ENCODE data around the gene SPRR4. TPM values are rescaled to one million over a fixed set of nuclear protein-coding genes. Genes with fewer than 3 reads are reported as not detected.

SPRR4 gene, protein sequence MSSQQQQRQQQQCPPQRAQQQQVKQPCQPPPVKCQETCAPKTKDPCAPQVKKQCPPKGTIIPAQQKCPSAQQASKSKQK
- not detected for total RNA-seq (ENCODE audit: insufficient read depth, low replicate concordance)

- no peak for DNase-seq (ENCODE audit: low spot score)
Observed at GRCh38 chr1:152970495-152970894, at the start of gene SPRR4. TSS of gene SPRR4 (plus strand) at chr1:152970648. CDS start at chr1:152971891, 1,243 bp downstream.

GRCh38 chr1:152924191-152924590, 46.3 kb upstream of the SPRR4 start:
- DNase-seq (ENCODE audit: low spot score): no peak

GRCh38 chr1:152926091-152926490, 44.4 kb upstream of the SPRR4 start:
- DNase-seq (ENCODE audit: low spot score): no peak

- no peak for DNase-seq (ENCODE audit: low spot score)
Observed at GRCh38 chr1:152928671-152929070, 41.8 kb upstream of the SPRR4 start.

DNA sequence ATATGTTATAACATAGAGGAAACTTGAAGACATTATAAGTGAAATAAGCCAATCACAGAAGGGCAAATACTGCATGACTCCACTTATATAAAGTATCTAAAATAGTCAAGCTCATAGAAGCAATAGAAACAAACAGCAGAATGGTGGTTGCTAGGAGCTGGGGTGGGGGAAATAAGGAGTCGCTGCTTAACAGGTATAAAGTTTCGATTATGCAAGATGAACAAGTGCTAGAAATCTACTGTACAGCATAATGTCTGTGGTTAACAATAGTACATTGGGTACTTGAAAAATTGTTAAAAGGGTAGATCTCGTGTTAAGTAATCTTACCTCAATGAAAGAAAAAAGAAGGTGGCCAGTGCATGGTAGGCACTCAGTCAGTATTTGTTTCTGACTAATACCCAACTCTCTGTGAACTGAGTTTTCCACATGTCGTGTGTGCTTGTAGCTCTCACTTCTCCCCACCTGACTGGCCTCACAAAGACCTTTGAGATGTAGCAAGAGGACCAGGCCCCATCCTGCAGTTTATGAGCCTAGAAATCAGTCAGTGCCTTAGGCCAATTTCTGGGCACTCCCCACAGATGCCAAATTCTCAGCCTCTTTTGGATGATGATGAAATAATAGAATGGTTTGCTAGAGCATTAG, 38.2 kb upstream of the SPRR4 start:
- no peak for DNase-seq (ENCODE audit: low spot score)

- DNase-seq (ENCODE audit: low spot score): no peak
Observed at GRCh38 chr1:152933196-152933595, 37.3 kb upstream of the SPRR4 start.

GRCh38 chr1:152940614-152941013, 29.8 kb upstream of the SPRR4 start:
- DNase-seq (ENCODE audit: low spot score): no peak

GRCh38 chr1:152941037-152941711, 29.3 kb upstream of the SPRR4 start:
- no peak for DNase-seq (ENCODE audit: low spot score)

DNA sequence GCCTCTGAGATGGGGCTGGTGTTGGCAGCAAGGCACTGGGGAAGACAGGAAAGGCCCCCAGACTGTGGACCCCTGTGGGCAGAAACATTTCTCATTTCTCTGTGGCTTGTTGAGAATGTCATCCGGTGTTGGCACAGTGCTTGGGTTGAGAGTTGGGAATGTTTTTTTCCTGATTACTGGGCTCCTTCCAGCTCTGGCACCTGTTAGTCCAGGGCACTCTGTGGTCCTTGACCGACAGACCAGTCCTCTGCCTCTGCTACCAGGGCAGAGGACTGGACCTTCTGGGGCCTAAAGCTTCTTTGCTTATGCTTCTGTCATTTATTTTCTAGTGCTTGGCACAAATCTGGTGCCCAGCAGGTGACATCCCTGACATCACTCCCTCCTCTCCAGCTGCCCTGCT, 28.3 kb upstream of the SPRR4 start:
- DNase-seq (ENCODE audit: low spot score): no peak

DNA sequence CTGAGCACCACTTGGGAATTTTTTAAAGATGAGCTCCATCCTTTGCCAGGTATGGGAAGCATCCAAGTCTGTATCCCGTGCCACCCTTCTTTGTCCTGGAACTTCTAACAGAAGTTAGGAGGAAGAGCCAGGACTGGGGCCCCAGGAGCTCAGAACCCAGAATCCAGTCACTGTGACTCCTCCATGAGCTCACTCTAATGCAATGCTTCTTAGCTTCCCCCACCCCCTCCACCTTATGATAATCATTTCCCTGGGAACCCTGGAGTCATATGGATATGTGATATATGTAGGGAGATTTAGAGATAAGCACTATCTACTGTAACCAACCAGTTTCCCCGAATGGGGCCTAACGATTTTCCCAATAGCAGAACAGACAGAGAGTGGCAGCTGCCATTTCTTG, 24.2 kb upstream of the SPRR4 start:
- DNase-seq (ENCODE audit: low spot score): no peak

DNA sequence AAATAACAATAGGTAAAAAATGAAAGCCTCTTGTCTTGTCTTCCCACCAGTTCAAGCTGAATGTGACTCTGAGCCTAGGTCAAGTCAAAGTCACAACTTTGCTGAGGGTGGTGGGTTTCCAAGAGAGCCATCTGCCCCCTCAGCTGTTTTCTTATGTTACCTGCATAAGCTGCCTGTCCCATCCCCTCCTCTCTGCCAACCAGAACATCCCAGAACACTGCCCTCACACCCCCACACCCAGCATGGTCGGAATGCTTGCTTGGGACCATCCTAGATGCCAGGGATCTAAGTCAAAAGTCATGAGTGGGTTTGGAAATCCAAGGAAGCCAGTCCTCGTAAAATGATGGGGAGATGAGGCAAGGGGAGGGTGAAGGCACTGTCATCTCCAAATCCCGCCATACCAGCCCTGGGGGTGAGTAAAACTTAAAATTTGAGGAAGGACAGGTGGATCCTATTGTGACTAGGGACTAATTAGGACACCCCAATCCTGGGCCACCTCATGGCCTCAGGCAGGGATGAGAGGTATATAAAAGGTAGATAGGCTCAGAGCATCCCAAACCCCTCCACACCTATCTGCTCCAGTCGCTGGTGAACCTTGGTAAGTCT, 23.7 kb upstream of the SPRR4 start, which contains the start of gene SPRR5:
Gene SPRR5 (plus strand): TSS at position 556 of the 606 bp plus-strand sequence. CDS start 1,349 bp downstream, outside the sequence.
- no peak for DNase-seq (ENCODE audit: low spot score)

DNA sequence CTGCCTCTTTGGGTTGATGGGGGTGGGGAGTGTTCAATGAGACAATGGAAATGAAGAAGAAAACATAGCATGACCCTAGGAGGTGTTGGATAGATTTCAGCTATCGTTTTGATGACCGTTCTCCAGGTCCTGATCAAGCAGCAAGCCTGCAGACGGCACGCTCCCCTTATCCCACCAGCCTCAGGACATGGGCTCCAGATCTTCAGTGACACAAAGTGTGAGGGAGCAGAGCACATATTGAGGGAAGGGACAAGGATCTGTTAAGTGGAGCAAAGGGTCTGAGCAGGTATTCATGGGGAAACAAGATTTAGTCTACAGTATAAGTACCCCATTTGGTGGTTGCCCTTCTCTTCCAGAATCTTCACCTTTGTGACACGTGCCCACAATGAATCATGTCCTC, 18.7 kb upstream of the SPRR4 start:
- DNase-seq (ENCODE audit: low spot score): no peak

DNA sequence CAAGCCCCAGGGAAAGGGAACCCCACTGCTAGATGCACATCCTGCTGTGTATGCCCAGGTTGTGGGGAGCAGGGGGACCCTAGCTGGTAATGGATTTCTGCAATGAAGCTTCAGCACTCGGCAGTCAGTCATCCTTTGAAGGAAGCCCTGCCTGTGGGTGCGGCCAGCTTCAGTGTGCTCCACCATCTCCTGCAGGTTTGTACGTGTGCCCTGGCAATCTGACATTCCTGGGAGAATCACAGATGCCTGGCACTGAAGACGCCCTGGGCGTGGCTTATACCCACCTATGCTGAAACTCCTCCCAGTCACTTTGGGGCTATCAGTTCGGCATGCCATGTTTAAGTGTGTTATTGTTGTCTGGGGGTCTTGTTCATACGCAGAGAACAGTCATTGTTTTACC, 16.7 kb upstream of the SPRR4 start:
- no peak for DNase-seq (ENCODE audit: low spot score)

DNA sequence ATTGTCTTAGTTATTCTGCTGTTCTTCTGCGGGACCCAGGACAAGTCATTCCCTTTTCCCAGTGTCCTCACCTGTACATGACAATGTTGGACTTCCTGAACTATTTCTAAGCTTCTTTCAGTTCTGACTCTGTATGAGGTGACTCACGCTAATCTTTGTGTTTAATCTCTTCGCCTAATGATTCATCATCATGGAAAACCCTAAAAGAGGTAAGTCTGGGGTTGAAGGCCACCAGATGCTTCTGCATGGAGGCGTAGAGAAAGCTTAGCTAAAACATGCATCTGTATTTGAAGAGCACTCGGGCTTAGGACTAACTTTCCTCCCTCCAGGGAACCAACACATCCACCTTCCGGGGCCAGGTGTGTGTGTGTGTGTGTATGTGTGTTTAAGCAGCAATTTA, 16.0 kb upstream of the SPRR4 start:
- no peak for DNase-seq (ENCODE audit: low spot score)

DNA sequence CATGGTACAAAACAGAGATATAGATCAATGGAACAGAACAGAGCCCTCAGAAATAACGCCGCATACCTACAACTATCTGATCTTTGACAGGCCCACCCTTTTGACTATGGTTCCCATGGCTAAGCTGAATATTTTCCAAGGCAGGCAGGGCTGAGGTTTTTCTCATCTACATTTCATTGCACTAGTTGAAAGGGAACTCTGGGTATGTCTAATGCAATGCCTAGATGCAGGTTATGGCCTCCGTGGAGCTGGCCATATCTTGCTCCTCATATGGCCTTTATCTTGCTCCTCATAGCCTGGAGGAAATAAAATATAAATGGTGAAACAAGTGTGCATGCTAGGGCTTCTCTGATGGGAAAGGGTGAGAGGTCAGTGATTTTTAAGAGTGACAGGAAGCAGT, 12.9 kb upstream of the SPRR4 start:
- DNase-seq (ENCODE audit: low spot score): no peak

- no peak for DNase-seq (ENCODE audit: low spot score)
Observed at GRCh38 chr1:152959273-152959672, 11.2 kb upstream of the SPRR4 start.

- DNase-seq (ENCODE audit: low spot score): no peak
Observed at GRCh38 chr1:152959801-152960451, 10.5 kb upstream of the SPRR4 start.

DNA sequence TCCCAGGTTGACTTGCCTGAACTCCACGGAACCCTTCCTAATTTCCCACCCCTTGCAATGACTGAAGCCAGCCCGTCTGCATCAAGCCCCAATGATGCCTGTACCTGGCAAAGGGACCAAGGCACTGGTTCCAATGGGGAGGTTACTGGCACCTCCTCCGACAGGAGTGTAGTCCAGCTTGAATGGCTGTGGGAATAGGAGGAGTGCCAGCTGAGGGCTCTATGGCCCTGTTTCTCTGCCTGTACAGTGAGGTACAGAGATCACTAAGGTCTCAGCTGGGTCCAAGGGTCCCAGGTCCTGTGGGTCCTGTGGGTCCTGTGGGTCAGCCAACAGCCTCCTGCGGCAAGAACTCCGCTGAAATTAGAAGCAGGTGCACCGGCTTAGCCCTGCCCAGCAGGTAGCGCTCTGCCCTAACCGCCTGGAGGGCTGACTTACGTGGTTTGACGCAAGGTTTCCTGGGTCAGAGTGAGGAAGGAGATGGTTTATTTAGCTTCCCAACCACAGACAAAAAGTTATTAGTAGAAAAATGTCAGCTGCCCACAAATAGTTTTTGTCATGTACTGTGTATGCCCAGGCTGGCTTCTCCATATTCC, 9.9 kb upstream of the SPRR4 start:
- no peak for DNase-seq (ENCODE audit: low spot score)

DNA sequence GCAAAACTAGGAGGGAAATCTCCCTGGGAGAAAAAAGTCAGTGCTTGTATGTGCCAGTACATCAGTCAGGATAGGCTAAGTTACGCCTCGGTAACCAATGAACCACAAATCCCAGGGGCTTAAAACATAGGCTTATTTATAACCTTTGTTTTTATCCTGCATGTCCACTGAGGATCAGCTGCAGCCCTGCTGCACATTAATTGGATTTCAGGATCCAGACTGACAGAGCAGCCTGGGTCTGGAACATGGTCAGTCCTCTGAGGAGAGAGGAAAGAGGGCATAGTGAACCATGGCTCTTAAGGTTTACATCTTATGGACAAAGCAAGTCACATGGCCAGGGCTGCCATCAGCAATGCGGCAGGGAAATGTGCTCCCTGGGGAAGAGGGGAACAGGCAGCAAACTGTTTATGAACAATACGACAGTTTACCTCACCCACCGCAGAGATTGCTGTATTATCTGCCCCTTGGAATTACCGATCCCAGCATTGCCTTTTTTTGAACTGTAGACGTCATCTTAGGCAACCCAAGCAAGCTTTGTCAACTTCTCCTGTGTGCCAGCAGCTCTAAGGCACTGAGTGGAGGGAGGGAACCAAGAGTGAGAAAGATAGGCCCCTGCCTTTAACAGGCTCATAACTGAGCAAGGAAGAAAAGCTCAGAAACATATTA, 9.1 kb upstream of the SPRR4 start:
- DNase-seq (ENCODE audit: low spot score): no peak

DNA sequence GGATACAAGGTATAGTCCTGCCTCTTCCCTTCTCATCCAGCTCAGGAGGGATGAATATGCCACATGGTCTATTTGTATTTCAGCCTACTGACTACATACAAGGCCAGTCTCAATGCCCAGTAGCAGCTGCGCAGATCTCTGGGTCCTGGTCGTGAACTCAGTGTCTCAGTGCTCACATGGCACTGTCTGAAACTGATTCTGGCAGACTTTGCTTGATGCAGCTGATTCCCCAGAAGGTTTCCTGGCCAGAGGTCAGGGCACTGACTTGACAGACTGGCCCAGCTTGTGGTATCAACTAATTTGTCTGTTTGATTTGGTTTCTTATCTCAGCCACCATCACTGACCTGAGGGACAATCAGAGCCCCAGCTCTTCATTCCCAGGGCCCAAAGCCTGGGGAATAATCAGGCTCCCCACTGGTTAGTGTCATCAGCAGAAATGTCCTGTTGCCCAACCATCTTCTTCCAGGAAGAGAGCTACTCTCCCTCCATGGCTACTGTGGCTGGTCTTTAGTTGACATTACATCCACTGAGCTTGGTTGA, 7.5 kb upstream of the SPRR4 start:
- no peak for DNase-seq (ENCODE audit: low spot score)

DNA sequence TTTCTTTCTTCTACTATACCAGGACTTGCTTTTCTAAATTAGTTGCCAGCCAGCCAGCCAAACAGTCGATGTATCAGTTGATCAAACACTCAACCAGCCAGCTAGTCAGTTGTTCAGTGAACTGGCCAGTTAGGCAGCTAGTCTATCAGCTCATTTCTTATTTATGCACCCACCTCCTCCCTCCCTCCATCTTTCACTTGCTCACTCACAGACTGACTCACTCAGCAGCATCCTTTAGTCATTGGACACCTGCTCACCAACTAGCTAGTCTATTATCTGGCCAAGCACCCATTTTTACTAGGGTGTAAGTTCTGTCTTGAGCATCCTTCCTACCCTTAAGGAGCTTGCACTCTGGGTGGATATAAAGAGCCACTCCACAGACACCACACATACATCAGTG, 5.9 kb upstream of the SPRR4 start:
- DNase-seq (ENCODE audit: low spot score): no peak
